HG02970 (cell line): Measurements from ENCODE around the gene RNU6-1.

ENCODE experiments used
- ATAC-seq: cut with Tn5 transposase; IDR thresholded peaks from one replicate; pipeline ENCODE4 v1.9.1; 2021; ENCODE audit warnings: mild to moderate bottlenecking, moderate library complexity, moderate number of reproducible peaks; ENCODE audit not compliant: unreplicated experiment, low FRiP score

RNU6-1 gene

GRCh38 chr15:67859331-67859946 is 19.6 kb upstream of the RNU6-1 start:
- ATAC-seq: no peak

- ATAC-seq: no peak
These were observed 17.4 kb upstream of the RNU6-1 start for GRCh38 chr15:67857220-67857619.

DNA sequence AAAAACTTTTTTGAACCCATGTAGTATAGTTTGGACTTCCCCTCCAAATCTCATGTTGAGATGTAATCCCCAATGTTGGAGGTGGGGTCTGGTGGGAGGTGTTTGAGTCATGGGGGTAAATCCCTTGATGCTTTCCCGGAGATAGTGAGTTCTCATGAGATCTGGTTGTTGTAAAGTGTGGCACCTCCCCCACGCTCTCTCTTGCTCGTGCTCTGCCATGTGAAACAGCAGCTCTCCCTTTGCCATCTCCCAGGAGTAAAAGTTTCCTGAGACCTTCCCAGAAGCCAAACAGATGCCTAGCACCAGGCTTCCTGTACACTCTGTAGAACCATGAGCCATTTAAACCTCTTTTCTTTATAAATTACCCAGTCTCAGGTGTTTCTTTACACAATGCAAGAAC is 16.0 kb upstream of the RNU6-1 start:
- no peak for ATAC-seq

DNA sequence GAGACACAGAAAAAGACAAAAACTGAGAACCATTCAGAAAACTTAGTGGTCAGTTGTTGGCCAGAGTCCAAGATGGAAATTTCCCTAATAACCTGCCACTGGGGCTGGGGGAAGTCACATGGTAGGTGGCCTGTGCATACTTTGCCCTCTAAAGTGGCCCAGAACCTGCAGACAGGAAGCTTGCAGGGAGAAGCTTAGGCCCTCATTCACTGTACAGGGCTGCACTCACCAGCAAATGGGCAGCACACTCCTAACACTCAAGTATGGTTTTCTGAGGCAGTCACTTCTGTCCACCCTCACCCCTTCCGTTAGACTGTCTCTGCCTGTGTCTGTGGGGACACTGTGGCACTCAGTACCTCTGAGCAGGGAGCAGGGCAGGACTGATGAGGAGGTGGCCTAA is 14.5 kb upstream of the RNU6-1 start:
- ATAC-seq: no peak

GRCh38 chr15:67853454-67853853 is 13.6 kb upstream of the RNU6-1 start:
- no peak for ATAC-seq

- ATAC-seq: no peak
These were observed 12.6 kb upstream of the RNU6-1 start for GRCh38 chr15:67852418-67852817.

DNA sequence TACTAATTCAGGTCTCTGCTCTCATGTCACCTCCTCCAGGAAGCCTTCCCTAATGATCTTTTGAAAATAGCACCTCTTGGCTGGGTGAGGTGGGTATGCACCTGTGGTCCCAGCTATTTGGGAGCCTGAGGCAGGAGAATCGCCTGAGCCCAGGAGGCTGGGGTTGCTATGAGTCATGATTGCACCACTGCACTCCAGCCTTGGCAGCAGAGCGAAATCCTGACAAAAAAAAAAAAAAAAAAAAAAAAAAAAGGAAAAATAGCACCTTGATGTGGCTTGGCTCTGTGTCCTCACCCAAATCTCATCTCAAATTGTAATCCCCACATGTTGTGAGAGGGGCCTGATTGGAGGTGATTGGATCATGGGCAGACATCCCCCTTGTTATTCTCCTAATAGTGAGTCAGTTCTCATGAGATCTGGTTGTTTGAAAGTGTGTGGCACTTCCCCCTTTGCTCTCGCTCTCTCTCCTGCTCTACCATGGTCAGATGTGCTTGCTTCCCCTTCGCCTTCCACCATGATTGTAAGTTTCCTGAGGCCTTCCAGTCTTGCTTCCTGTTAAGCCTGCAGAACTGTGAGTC is 11.2 kb upstream of the RNU6-1 start:
- no peak for ATAC-seq

DNA sequence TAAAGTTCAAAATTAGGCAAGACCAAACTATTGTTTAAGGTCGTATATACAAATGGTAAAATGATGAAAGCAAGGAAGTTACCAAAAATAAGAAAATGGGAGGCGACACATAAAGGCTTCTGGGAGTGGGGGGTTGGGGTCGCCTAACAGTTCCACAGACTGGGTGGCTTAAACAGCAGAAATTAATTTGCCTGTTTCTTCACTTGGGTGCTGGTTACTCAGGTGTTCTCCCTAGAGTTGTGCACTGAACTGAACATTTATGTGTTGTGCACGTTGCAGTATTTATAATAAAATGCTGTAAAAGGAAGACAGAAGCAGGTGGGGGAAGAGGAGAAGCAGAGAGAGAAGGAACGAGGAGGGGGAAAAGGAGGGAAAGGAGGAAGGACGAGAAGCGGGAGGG is 10.5 kb upstream of the RNU6-1 start:
- ATAC-seq: no peak

- ATAC-seq: no peak
These were observed 9.7 kb upstream of the RNU6-1 start for GRCh38 chr15:67849538-67849937.

DNA sequence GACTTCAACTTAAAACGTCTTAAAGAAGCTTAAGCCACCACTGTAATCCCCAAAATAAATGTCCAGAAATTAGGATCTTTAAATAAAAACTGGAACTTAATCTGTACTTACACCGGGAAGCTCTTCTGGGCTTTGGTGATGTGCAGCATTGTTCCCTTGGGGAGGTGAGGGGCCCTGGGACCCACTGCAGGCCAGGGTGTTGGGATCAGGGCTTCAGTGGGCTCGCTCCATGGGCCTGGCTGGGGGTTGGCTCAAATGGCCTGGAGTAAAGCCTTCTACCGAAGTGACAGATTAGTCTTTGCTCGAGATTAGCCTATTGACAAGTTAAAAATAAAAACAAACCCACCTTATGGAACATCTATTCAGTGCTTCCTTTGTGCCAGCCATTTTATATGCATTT is 6.1 kb upstream of the RNU6-1 start:
- no peak for ATAC-seq

DNA sequence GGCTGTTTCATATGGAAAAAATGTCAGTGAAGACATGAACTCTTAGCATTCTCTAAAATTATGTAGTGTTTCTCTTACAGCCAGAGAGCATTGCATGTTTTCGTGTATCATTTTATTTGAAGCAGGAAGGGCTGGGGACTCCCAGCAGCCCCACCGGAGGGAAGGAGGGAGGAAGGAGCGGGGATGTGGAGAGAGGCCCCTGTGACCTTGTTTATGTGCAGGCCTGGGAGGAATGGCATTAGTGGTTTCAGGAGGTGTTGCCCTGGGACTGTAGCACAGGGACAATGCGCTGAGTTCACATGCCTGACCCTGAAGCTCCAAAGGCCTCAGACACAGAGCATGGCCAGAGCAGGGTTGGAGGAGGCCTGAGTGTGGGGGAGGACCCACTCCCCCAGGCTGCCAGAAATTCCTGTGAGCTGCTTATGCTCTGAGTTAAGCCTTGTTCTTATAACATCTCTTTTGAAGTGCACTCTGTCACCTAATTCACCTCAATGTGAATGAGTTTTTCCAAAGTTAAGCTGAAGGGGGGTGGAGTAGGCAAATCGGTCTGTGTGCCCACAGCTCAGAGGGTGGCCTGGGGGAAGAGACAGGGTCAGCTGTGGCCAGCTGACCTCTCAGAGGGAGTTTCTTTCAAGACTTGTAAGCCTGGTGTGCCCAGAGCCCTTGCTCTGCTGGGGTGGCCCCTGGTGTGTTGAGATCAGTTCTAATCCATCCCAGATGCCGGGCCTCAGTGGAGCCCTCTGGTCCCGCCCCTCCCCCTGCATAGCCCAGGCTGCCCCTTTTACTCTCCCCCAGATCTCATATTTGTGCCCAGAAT is 3.9 kb upstream of the RNU6-1 start:
- no peak for ATAC-seq

DNA sequence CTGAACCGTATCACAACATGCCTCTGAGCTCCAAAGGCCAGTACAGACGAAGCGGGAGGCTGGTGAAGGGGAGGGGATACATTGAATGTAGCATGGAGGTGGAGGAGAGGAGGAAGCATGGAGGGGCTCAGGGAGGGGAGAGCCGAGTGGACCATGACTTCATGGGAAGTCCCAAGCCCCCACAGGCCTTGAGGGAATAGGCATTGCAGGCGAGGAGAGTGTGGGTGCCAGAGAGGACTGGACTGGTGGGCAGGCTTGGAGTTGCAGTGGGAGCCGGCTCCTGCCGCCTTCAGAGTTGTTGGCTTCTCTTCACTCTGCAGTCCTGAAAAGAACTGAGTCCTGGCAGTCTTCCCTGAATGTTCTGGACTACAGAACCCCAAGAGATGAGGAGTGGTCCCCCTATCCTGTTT is 3.3 kb upstream of the RNU6-1 start:
- ATAC-seq: no peak

- no peak for ATAC-seq
These were observed 1.6 kb upstream of the RNU6-1 start for GRCh38 chr15:67841513-67841762.

- no peak for ATAC-seq
These were observed 1.1 kb upstream of the RNU6-1 start for GRCh38 chr15:67840749-67841512.

DNA sequence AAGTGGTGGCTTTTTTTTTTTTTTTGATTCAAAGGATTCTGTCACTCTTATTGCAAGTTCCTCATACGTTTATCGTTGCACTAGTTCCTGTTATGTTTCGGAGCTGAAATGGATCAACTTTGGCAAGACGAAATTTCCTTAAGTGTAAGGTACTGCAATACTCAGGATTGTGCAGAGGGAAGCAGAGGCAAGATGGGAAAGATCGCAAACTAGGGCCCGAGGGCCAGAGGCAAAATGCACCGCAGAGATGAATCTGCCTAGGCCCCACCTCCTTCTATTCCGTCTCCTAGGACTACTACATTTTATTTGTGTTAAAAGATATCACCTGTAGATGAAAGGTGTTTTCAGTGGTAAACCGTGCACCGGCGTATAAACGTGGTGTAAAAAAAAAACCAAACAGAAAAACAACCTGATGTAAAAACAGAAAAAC is 331 bp downstream of the RNU6-1 start:
- peak; percentile 10 for ATAC-seq

- no peak for ATAC-seq
These were observed 984 bp downstream of the RNU6-1 start for GRCh38 chr15:67838789-67839332.

DNA sequence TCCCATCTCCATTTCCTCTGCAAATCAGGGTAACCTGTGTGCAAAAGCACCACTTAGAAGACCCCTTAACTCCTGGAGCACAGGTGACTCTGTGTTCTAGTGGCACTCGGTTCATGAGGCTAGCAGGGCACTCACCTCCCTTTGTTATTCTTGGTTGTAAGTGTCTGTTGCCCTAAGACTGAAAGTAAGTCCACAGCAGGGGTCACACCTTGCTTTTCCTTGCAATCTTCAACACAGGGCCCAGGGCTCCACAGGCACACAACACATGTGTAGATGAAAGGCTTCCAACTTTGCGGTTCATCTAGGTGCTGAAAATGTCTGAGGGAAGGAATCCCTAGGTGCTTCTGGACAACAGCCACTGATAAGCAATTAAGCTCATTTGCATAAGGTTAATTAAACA is 2.9 kb downstream of the RNU6-1 start:
- no peak for ATAC-seq

- no peak for ATAC-seq
These were observed 3.4 kb downstream of the RNU6-1 start for GRCh38 chr15:67836477-67836876.

GRCh38 chr15:67836134-67836455 is 3.8 kb downstream of the RNU6-1 start:
- no peak for ATAC-seq

DNA sequence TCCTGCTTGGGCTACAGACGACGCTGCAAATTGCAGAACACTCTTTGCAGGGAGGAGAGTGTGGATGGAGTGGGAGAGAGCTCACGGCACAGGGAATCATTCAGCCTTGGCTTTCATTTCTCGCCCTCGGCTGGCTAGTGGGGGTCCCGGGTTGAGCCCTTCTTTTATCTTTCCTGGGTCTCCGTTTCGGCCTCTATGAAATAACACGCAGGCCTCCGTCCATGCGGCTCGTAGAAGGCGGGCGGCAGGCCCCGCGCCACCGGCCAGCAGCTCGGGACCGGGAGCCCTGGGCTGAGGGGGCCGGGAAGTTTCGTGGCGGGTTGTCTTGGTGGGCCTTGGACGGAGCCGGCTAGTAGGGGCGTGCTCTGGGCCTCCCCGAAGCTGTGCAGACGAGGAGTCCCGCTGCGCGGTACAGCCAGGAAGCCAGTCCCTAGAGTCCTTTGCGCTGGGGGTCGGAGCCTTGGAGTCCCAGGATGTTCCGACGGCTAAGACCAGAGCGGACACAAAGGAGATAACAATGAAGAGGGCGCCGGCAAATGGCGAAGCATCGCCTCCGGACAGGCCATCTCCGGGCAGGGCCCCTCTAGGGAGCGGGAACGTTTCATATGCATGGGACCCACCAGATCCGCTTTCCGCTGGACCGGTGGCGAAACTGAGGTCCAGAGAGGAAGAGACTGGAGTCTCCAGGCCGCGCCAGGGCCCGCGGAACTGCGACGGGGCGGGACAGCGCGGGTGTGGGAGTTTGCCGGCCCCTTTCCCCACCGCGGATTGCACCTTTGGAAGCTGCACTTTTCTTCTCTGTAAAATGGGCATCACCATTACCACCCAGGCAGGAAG is 4.3 kb downstream of the RNU6-1 start:
- no peak for ATAC-seq
